Activated CD4-positive, alpha-beta T cell treated with anti-CD3 and anti-CD28 coated beads, Interleukin-2, amount 50 U/mL, for 24 hours (primary cell): ENCODE results near the gene ZNRD2.

ENCODE experiments used
- DNase-seq, 2 donors: peaks; one replicate each; pipeline ENCODE4 v3.0.0-alpha.2; 2020; ENCODE audit warnings: low read depth in 1 of 2, low spot score in 1 of 2

The ZNRD2 gene

GRCh38 chr11:65586247-65586630, 16.0 kb downstream of the ZNRD2 start:
- DNase-seq, result no peak

GRCh38 chr11:65586676-65587075, 16.4 kb downstream of the ZNRD2 start:
- DNase-seq, result no peak

- DNase-seq, result peak in 1 of 2 donors; percentile 68
These were observed 18.1 kb downstream of the ZNRD2 start for GRCh38 chr11:65588199-65589054.

GRCh38 chr11:65589444-65590239, 19.4 kb downstream of the ZNRD2 start:
- DNase-seq, result no peak

- DNase-seq, result no peak
These were observed 20.0 kb downstream of the ZNRD2 start for GRCh38 chr11:65590240-65590738.

GRCh38 chr11:65591939-65592857, 21.9 kb downstream of the ZNRD2 start:
- DNase-seq, result no peak

- no peak for DNase-seq
These were observed 22.7 kb downstream of the ZNRD2 start for GRCh38 chr11:65592858-65593517.

GRCh38 chr11:65593518-65594414, 23.5 kb downstream of the ZNRD2 start:
- DNase-seq, result no peak

- no peak for DNase-seq
These were observed 24.9 kb downstream of the ZNRD2 start for GRCh38 chr11:65595131-65595530.

- no peak for DNase-seq
These were observed 25.4 kb downstream of the ZNRD2 start, which contains the start of gene KCNK7 for GRCh38 chr11:65595543-65596281. Gene KCNK7 (minus strand): TSS chr11:65595800. CDS start chr11:65595772, 28 bp downstream.

GRCh38 chr11:65596520-65596919, 26.2 kb downstream of the ZNRD2 start:
- no peak for DNase-seq

GRCh38 chr11:65598258-65598699, 28.0 kb downstream of the ZNRD2 start:
- no peak for DNase-seq

GRCh38 chr11:65599216-65599954, 29.1 kb downstream of the ZNRD2 start:
- no peak for DNase-seq

GRCh38 chr11:65599955-65600246, 29.6 kb downstream of the ZNRD2 start:
- no peak for DNase-seq

GRCh38 chr11:65604258-65604657, 34.0 kb downstream of the ZNRD2 start:
- no peak for DNase-seq

- no peak for DNase-seq
These were observed 36.8 kb downstream of the ZNRD2 start for GRCh38 chr11:65606876-65607613.
